ENCODE data around the gene ZNF584.

DNA sequence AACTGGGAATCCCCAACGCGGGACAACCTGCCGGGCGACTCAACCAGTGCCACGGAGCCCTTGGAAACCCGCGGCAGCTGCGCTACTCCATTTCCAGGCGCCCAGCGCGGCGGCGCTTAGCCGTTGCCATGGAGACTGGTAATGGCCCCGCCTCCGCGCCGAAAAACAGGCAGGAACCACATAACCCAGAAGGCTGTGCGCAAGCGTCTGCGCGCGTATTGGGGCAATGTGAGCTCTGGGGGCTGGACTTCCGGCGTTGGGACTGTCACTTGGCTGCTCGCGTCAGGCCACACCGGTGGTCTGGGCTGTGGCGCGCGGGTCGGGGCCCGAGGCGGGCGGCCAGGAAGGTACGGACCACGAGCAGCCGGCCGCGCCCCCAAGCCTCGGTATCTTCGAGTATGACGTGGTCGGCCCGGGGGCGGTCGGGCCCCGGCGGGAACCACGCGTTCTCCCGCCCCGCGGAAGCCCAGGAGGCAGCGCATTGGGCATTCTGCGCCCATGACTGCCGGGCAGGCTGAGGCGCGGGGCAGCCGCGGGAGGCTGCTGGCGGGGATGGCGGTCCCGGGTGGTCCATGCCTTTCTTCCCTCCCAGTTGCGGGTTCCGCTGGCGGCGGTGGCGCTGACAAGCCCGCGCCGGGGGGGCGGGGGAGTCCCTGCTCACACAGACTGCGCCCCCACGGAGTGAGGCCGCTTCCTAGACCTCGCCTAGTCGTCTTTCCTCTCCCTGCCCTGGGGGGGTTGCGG is 43.1 kb downstream of the ZNF584 start, which contains the start of gene ZNF324B:
- TF ChIP-seq, protein P1, sequence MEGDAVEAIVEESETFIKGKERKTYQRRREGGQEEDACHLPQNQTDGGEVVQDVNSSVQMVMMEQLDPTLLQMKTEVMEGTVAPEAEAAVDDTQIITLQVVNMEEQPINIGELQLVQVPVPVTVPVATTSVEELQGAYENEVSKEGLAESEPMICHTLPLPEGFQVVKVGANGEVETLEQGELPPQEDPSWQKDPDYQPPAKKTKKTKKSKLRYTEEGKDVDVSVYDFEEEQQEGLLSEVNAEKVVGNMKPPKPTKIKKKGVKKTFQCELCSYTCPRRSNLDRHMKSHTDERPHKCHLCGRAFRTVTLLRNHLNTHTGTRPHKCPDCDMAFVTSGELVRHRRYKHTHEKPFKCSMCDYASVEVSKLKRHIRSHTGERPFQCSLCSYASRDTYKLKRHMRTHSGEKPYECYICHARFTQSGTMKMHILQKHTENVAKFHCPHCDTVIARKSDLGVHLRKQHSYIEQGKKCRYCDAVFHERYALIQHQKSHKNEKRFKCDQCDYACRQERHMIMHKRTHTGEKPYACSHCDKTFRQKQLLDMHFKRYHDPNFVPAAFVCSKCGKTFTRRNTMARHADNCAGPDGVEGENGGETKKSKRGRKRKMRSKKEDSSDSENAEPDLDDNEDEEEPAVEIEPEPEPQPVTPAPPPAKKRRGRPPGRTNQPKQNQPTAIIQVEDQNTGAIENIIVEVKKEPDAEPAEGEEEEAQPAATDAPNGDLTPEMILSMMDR (IDR thresholded peaks at IDR 0.05; ENCODE audit: insufficient read depth, low read length) = no peak
- TF ChIP-seq SPI1 (IDR thresholded peaks at IDR 0.05; ENCODE audit: borderline replicate concordance, low read depth) = no peak
- TF ChIP-seq POLR2AphosphoS5 (IDR thresholded peaks at IDR 0.05; ENCODE audit: low read depth) = peak; percentile 53; the same call in 1 of the 2 replicates
- TF ChIP-seq GABPA (IDR thresholded peaks at IDR 0.05; ENCODE audit: low read depth) = peak; percentile 92
